ENCODE results near the gene NGF. TPM values are rescaled to one million over a fixed set of nuclear protein-coding genes. Genes with fewer than 3 reads are reported as not detected.

Gene NGF
- total and polyA plus RNA-seq, 2 of the 8 experiments (the other 6 are each of a cell fraction or from before 2014, with no cell fraction given) = 1.6 TPM; not detected in 1

- Histone ChIP-seq H3K18ac (ENCODE audit: extremely low read depth, low read length) (no peak overlapping the region), H3K27ac (ENCODE audit: low read depth, low read length) (no peak overlapping the region), H2BK20ac (ENCODE audit: low read length) (no peak overlapping the region), H3K4ac (replicated peaks; ENCODE audit: insufficient read length, low read depth, low read length) (no peak overlapping the region), H3K36me3 (ENCODE audit: control insufficient read depth in 2 of 4, insufficient read depth in 4 of 4, low read length in 3 of 4) (no peaks in the 10 kb centered on the region), H3K4me2 (ENCODE audit: insufficient read depth in 1 of 2, low read depth in 2 of 2, low read length in 2 of 2) (no peak overlapping the region), H3K9ac (replicated peaks in 1 of 4; ENCODE audit: extremely low read depth in 1 of 4, low read depth in 3 of 4, low read length in 3 of 4) (no peak overlapping the region), H4K20me1 (replicated peaks in 1 of 2; ENCODE audit: control insufficient read depth in 1 of 2, insufficient read depth in 2 of 2, low read length in 2 of 2) (peaks cover 0 to 2% of the 10 kb centered on the region in 2 experiments), H2AFZ (ENCODE audit: low read length) (no peak overlapping the region), H2BK15ac (ENCODE audit: low read length) (no peak overlapping the region), H4K5ac (ENCODE audit: insufficient read length, low read depth, low read length) (no peak overlapping the region), H4K91ac (replicated peaks; ENCODE audit: insufficient read length, low read length) (no peak overlapping the region), H3K4me1 (replicated peaks in 1 of 4; ENCODE audit: control insufficient read depth in 3 of 4, insufficient read depth in 4 of 4, low read length in 3 of 4) (peaks cover 0 to 6% (median 0%) of the 10 kb centered on the region in 4 experiments; a peak in 3 of 7 replicates), H3K56ac (replicated peaks; ENCODE audit: insufficient read length, low read depth, low read length) (no peak overlapping the region), H3K23ac (ENCODE audit: insufficient read length) (no peak overlapping the region), H3K4me3 (ENCODE audit: extremely low read depth in 1 of 4, insufficient read depth in 2 of 4, low read depth in 3 of 4, low read length in 4 of 4) (no peak overlapping the region), H3K14ac (ENCODE audit: insufficient read length) (no peak overlapping the region), H3K79me1 (ENCODE audit: low read depth, low read length) (no peaks in the 10 kb centered on the region), H3K23me2 (ENCODE audit: low read depth, low read length) (peaks cover 8% of the 10 kb centered on the region; the same call in 1 of the 2 replicates), H3K27me3 (replicated peaks in 1 of 4; ENCODE audit: control insufficient read depth in 3 of 4, extremely low read depth in 1 of 4, insufficient read depth in 3 of 4, low read length in 3 of 4) (peaks cover 5 to 28% (median 21%) of the 10 kb centered on the region in 4 experiments), H4K8ac (ENCODE audit: extremely low read depth, insufficient read depth, low read length) (no peak overlapping the region), H2BK120ac (replicated peaks; ENCODE audit: low read depth, low read length) (no peak overlapping the region), H2BK12ac (ENCODE audit: low read depth, low read length) (no peak overlapping the region), H2AK5ac (ENCODE audit: low read depth, low read length) (no peak overlapping the region), H3K79me2 (ENCODE audit: control insufficient read depth in 1 of 2, insufficient read depth in 2 of 2, low read length in 2 of 2) (no peaks in the 10 kb centered on the region), H2BK5ac (ENCODE audit: low read depth, low read length) (no peak overlapping the region), H3K9me3 (ENCODE audit: insufficient read depth in 2 of 2, low read depth in 1 of 2, low read length in 1 of 2) (no peaks in the 10 kb centered on the region)
- DNase-seq (ENCODE audit: low read depth in 1 of 2, low spot score in 2 of 2) (no peak), FAIRE-seq (no peak)
- no peak for TF ChIP-seq RBBP5 (IDR thresholded peaks at IDR 0.05; ENCODE audit: borderline replicate concordance, low read depth, low read length)
- TF ChIP-seq JUN (IDR thresholded peaks at IDR 0.05; ENCODE audit: low read depth, low read length) = no peak
- TF ChIP-seq SIN3A (conservative IDR thresholded peaks at IDR 0.05 in 1 of 2, IDR thresholded peaks at IDR 0.05 in 1 of 2; ENCODE audit: low read depth in 1 of 2, low read length in 2 of 2) = peak; percentile 76 to 91; a peak in 2 of 4 replicates
- TF ChIP-seq SIRT6 (IDR thresholded peaks at IDR 0.05; ENCODE audit: low read length) = no peak
- no peak for TF ChIP-seq RNF2 (IDR thresholded peaks at IDR 0.05; ENCODE audit: borderline replicate concordance, low read depth, low read length, missing control alignments, poor library complexity, severe bottlenecking)
- 74% methylated on average over 2 of the region's 2 CpGs; no CpG with 5 or more reads in 1 of the 2 experiments for WGBS, 2 experiments (ENCODE audit: extremely low coverage in 1 of 2, insufficient coverage in 1 of 2, insufficient read length in 1 of 2, insufficient replicate concordance in 2 of 2, low coverage in 1 of 2, low lambda C conversion rate in 2 of 2, missing lambda C conversion rate in 1 of 2)
- ChIA-PET CTCF (ENCODE audit: partially characterized antibody) (no interaction called here), POLR2A (ENCODE audit: partially characterized antibody) (interaction anchor here (0.6 kb wide), 1 partner anchor 64 kb away, joined by 3 read pairs; no protein-coding TSS in a partner anchor)
Measured at GRCh38 chr1:115341948-115342347, 3.9 kb upstream of the NGF start.

Data from H1 (cell line).